Endothelial cell of umbilical vein (primary cell): Measurements from ENCODE around the gene NEK8. TPM values are rescaled to one million over a fixed set of nuclear protein-coding genes. Genes with fewer than 3 reads are reported as not detected.

Source experiments
- BruUV-seq: library from RNA; stranded (reverse); fragments of 400-500 nt; replicated peaks from 2 replicates; lab custom pipeline; 2021; lab: Mats Ljungman, UMichigan
- CTCF ChIA-PET: fragments of 300-600, 350-600 bp; sonication (Branson Sonifier 250); formaldehyde crosslinking; loops from one replicate; lab custom pipeline; 2021; ENCODE audit warnings: antibody characterized with exemption, inconsistent platforms; lab: Charles Lee
- POLR2A ChIA-PET: fragments of 300-600, 350-600 bp; sonication (Branson Sonifier 250); formaldehyde crosslinking; loops from one replicate; lab custom pipeline; 2021; ENCODE audit warnings: antibody characterized with exemption, inconsistent platforms; lab: Charles Lee
- DNase-seq: peaks from one replicate; pipeline ENCODE4 v3.0.0-alpha.2; 2011; ENCODE audit warnings: low read depth, low spot score
- FAIRE-seq: peaks from 2 replicates; lab custom pipeline; 2011; peaks lifted over from hg19 to GRCh38; lab: Jason Lieb, UNC
- H2AFZ ChIP-seq: 2 replicates; pipeline ENCODE4 v1.6.0; 2012; ENCODE audit warnings: low read depth, low read length, control low read depth, inconsistent platforms
- H3K27ac ChIP-seq: 2 replicates; pipeline ENCODE4 v1.5.1; 2011; ENCODE audit warnings: low read depth, mild to moderate bottlenecking, control low read depth, low read length, moderate library complexity; ENCODE audit not compliant: insufficient read depth
- H3K27me3 ChIP-seq, 2 experiments: 2 replicates each; pipeline versions ENCODE4 v1.6.0 to v1.6.1; 2011; ENCODE audit warnings: low read length in 2 of 2, mixed read lengths in 1 of 2; ENCODE audit not compliant: control insufficient read depth in 2 of 2, insufficient read depth in 2 of 2
- H3K36me3 ChIP-seq, 2 experiments: 2 replicates in 1 of 2; 3 replicates in 1 of 2; pipeline ENCODE4 v1.5.1; 2011; ENCODE audit warnings: low read length in 2 of 2, mild to moderate bottlenecking in 1 of 2, moderate library complexity in 1 of 2; ENCODE audit not compliant: control insufficient read depth in 2 of 2, insufficient read depth in 2 of 2; ENCODE audit errors: extremely low read depth in 1 of 2
- H3K4me1 ChIP-seq: 3 replicates; pipeline ENCODE4 v1.5.1; 2011; ENCODE audit warnings: mild to moderate bottlenecking, low read length; ENCODE audit not compliant: control insufficient read depth, insufficient read depth; ENCODE audit errors: extremely low read depth
- H3K4me2 ChIP-seq: 2 replicates; pipeline ENCODE4 v1.6.1; 2011; ENCODE audit warnings: low read length, control low read depth, mixed read lengths; ENCODE audit not compliant: insufficient read depth
- H3K4me3 ChIP-seq, 3 experiments: fragments of 200-600 bp in 1 of 3; sonication (generic), shearing (Covaris generic) in 1 of 3; replicated peaks in 1 of 3; 2 replicates each; pipeline ENCODE4 v1.5.1; 2011 to 2016; ENCODE audit warnings: control low read depth in 3 of 3, low read length in 3 of 3, mild to moderate bottlenecking in 2 of 3, inconsistent platforms in 1 of 3, low read depth in 1 of 3, moderate library complexity in 1 of 3; ENCODE audit not compliant: insufficient read depth in 1 of 3
- H3K79me2 ChIP-seq: 2 replicates; pipeline ENCODE4 v1.6.0; 2012; ENCODE audit warnings: low read length, inconsistent platforms; ENCODE audit not compliant: control insufficient read depth, insufficient read depth
- H3K9ac ChIP-seq: replicated peaks from 2 replicates; pipeline ENCODE3; 2011; ENCODE audit warnings: low read length, control low read depth; ENCODE audit not compliant: insufficient read depth; ENCODE audit errors: extremely low read depth
- H3K9me1 ChIP-seq: replicated peaks from 3 replicates; pipeline ENCODE4 v1.6.0; 2011; ENCODE audit warnings: mild to moderate bottlenecking, low read length; ENCODE audit not compliant: control insufficient read depth, insufficient read depth; ENCODE audit errors: extremely low read depth
- H3K9me3 ChIP-seq: replicated peaks from 2 replicates; pipeline ENCODE4 v1.5.1; 2012; ENCODE audit warnings: low read length, inconsistent platforms; ENCODE audit not compliant: control insufficient read depth, insufficient read depth
- H4K20me1 ChIP-seq: replicated peaks from 2 replicates; pipeline ENCODE3; 2011; ENCODE audit warnings: mild to moderate bottlenecking, low read length; ENCODE audit not compliant: control insufficient read depth, insufficient read depth; ENCODE audit errors: extremely low read depth
- CTCF ChIP-seq, 2 donors: IDR thresholded peaks; 1 replicate in 1 of 2; 2 replicates in 1 of 2; pipeline ENCODE4 v1.5.1; 2011; ENCODE audit warnings: low read length in 2 of 2, mild to moderate bottlenecking in 2 of 2, moderate library complexity in 2 of 2, control low read depth in 1 of 2, inconsistent platforms in 1 of 2, low read depth in 1 of 2; ENCODE audit not compliant: insufficient read depth in 1 of 2; ENCODE audit errors: extremely low read depth in 1 of 2
- EZH2 ChIP-seq: IDR thresholded peaks from 2 replicates; pipeline ENCODE4 v1.6.1; 2012; ENCODE audit warnings: borderline replicate concordance, low read depth, mild to moderate bottlenecking, moderate library complexity, low read length, inconsistent platforms; ENCODE audit not compliant: severe bottlenecking
- FOS ChIP-seq: IDR thresholded peaks from 2 replicates; pipeline ENCODE4 v1.6.1; 2011; ENCODE audit warnings: mild to moderate bottlenecking, low read length, moderate library complexity, borderline replicate concordance; ENCODE audit not compliant: insufficient read depth
- GATA2 ChIP-seq: IDR thresholded peaks from 2 replicates; pipeline ENCODE4 v1.7.0; 2011; ENCODE audit warnings: low read depth, mild to moderate bottlenecking, moderate library complexity, mixed read lengths, low read length; ENCODE audit not compliant: insufficient read length, insufficient read depth
- JUN ChIP-seq: IDR thresholded peaks from 2 replicates; pipeline ENCODE4 v1.6.1; 2011; ENCODE audit warnings: borderline replicate concordance, low read depth; ENCODE audit not compliant: insufficient read length, insufficient read depth
- MYC ChIP-seq: IDR thresholded peaks from one replicate; pipeline ENCODE4 v1.6.1; 2011; ENCODE audit warnings: mild to moderate bottlenecking, low read depth, low read length
- POLR2A ChIP-seq: IDR thresholded peaks from 2 replicates; pipeline ENCODE4 v1.6.1; 2012; ENCODE audit warnings: low read depth, mild to moderate bottlenecking, control low read depth, low read length
- dilution Hi-C: fragments of 300-500 bp; cut with MboI; formaldehyde crosslinking; loops from one replicate; pipeline ENCODE4 v1.15.0; 2019; ENCODE audit warnings: low sequenced_read_pairs; ENCODE audit not compliant: extremely low pct_ligation_motif_present
- intact Hi-C: fragments of 100-400 bp; cut with micrococcal nuclease; formaldehyde crosslinking; loops from one replicate; pipeline ENCODE4 v1.10.0; 2022
- polyA plus RNA-seq, 4 experiments: library from polyadenylated mRNA; depleted of rRNA in 3 of 4; stranded (reverse) in 3 of 4; unstranded in 1 of 4; fragments of >200 nt; gene quantifications; 2 replicates each; pipeline versions ENCODE4 v1.2.1 to v1.2.3, GENCODE V29; 2011 to 2012; ENCODE audit warnings: missing spikeins in 1 of 4
- total RNA-seq: library from RNA; stranded (reverse); gene quantifications from 2 replicates; pipeline ENCODE4 v1.2.3, GENCODE V29; 2021

Gene NEK8
- total and polyA plus RNA-seq, 2 donors (not counting 3 experiments of a cell fraction or from before 2014, with no cell fraction given), result 3.1 to 3.2 TPM

DNA sequence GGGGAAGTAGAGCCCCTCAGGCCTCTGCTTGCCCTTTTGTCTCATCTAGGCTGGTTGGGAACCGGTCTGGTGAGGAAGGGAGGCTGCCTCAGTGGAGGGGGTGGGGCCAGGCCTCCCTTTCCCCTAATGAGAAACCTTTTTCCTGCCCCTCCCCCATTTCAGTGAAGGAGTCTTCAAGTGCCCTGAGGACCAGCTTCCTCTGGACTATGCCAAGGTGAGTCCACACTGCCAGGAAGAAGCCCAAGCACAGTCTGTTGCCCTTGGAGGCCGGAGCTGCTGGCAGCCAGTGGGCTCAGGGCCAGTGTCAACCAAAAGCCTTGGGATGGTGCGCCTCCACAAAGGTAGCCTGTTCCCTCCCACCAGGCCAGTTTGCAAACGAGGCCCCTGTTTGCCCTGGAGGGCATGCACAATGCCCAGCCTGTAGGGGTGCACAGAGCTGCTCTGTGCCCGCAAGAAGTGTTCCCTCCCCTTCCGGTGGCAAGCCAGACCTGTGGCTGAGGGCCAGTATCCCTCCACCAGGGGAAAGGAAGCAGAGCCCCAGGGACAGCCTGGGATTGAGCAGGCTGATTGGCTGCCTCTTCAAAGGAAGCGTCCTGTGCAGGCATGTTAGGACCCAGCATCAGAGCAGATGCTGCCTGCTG lies 18.6 kb downstream of the NEK8 start:
- FAIRE-seq (peak; percentile 38), DNase-seq (peak; percentile 37)
- Histone ChIP-seq H2AFZ (no peak overlapping the region), H3K4me1 (peaks cover 28% of the 10 kb centered on the region), H3K36me3 (peaks cover 4 to 20% of the 10 kb centered on the region in 2 experiments), H3K79me2 (peaks cover 31% of the 10 kb centered on the region), H3K9me3 (no peaks in the 10 kb centered on the region), H4K20me1 (no peaks in the 10 kb centered on the region), H3K9ac (no peak overlapping the region), H3K4me3 (no peak overlapping the region), H3K4me2 (no peak overlapping the region), H3K9me1 (no peaks in the 10 kb centered on the region), H3K27ac (no peak overlapping the region), H3K27me3 (no peaks in the 10 kb centered on the region)
- intact Hi-C loops, result no loop called here
- TF ChIP-seq CTCF (IDR thresholded peaks at IDR 0.05; ENCODE audit: extremely low read depth in 1 of 2, insufficient read depth in 1 of 2, low read depth in 1 of 2, low read length in 2 of 2), result no peak
- TF ChIP-seq POLR2A, result no peak
- TF ChIP-seq FOS, result no peak
- no peak for TF ChIP-seq MYC
- no peak for TF ChIP-seq EZH2
- TF ChIP-seq JUN, result no peak
- TF ChIP-seq GATA2, result no peak
- dilution Hi-C loops, result no loop called here
- CTCF ChIA-PET, result interaction anchor here (1.1 to 16.6 kb wide), 5 partner anchors 14 to 206 kb away, joined by 4 to 602 read pairs (median 15); partner anchors contain the start of genes NEK8 and TLCD1
- POLR2A ChIA-PET, result interaction anchor here (0.7 to 6.3 kb wide), 3 partner anchors 20 to 204 kb away, joined by 3 to 45 read pairs (median 3); partner anchors contain the start of genes NEK8, PHF12, RPL23A and TLCD1
- BruUV-seq, result no TSS peak
